ENCODE results near the gene FEV.

FEV gene

GRCh38 chr2:219016721-219017120 is 31.7 kb upstream of the FEV start:
- no peak for DNase-seq

- DNase-seq = no peak
Measured at GRCh38 chr2:219010873-219011272, 25.9 kb upstream of the FEV start.

GRCh38 chr2:219010162-219010756 is 25.3 kb upstream of the FEV start:
- peak; percentile 43 for DNase-seq

- DNase-seq = no peak
Measured at GRCh38 chr2:219009294-219009693, 24.3 kb upstream of the FEV start.

GRCh38 chr2:219003979-219004378 is 19.0 kb upstream of the FEV start:
- DNase-seq = no peak

- no peak for DNase-seq
Measured at GRCh38 chr2:219003267-219003634, 18.3 kb upstream of the FEV start.

GRCh38 chr2:219002395-219003266 is 17.6 kb upstream of the FEV start:
- DNase-seq = peak; percentile 69

GRCh38 chr2:219001577-219002394 is 16.8 kb upstream of the FEV start:
- DNase-seq = no peak

GRCh38 chr2:219001100-219001576 is 16.2 kb upstream of the FEV start:
- DNase-seq = no peak

- DNase-seq = no peak
Measured at GRCh38 chr2:219000569-219000960, 15.6 kb upstream of the FEV start.

GRCh38 chr2:218999881-219000568 is 15.0 kb upstream of the FEV start:
- no peak for DNase-seq

- DNase-seq = no peak
Measured at GRCh38 chr2:218999021-218999880, 14.3 kb upstream of the FEV start.

GRCh38 chr2:218998414-218999002 is 13.5 kb upstream of the FEV start:
- DNase-seq = no peak

- no peak for DNase-seq
Measured at GRCh38 chr2:218997731-218998130, 12.7 kb upstream of the FEV start.

GRCh38 chr2:218996937-218997336 is 12.0 kb upstream of the FEV start:
- no peak for DNase-seq

GRCh38 chr2:218995972-218996711 is 11.2 kb upstream of the FEV start:
- DNase-seq = peak; percentile 88

GRCh38 chr2:218995561-218995960 is 10.6 kb upstream of the FEV start:
- DNase-seq = no peak

GRCh38 chr2:218993345-218994315 is 8.6 kb upstream of the FEV start, which contains the start of gene CRYBA2:
CRYBA2 (minus strand) TSS chr2:218993422; CDS start chr2:218993176, 246 bp downstream.
- no peak for DNase-seq

GRCh38 chr2:218992703-218993344 is 7.8 kb upstream of the FEV start:
- no peak for DNase-seq

Data from hematopoietic multipotent progenitor cell treated with erythropoietin and hydrocortisone succinate and interleukin-3 and kit ligand, for 4 days (in vitro differentiated cells).